Common myeloid progenitor, CD34-positive (primary cell): ENCODE results near the gene HSPE1. TPM values are rescaled to one million over a fixed set of nuclear protein-coding genes. Genes with fewer than 3 reads are reported as not detected.
A peak's percentile ranks its signal among the peaks of the same experiment; 100 is the strongest.
"Not testable (repeated sequence)": the region's sequence is repeated elsewhere in the genome, so short reads cannot be mapped to it uniquely, and the experiment has no call there.

Experiments
- CTCF ChIA-PET: fragments of 350-600 bp; sonication (Branson Sonifier 250); formaldehyde crosslinking; loops from one replicate; lab custom pipeline; 2021; ENCODE audit warnings: antibody characterized with exemption; lab: Charles Lee
- POLR2A ChIA-PET: fragments of 350-600 bp; sonication (Branson Sonifier 250); formaldehyde crosslinking; loops from one replicate; lab custom pipeline; 2021; ENCODE audit warnings: antibody characterized with exemption; lab: Charles Lee
- DNase-seq, 3 donors: peaks; one replicate each; pipeline versions ENCODE4 v3.0.0 to v3.0.0-alpha.2; 2013
- H3K27ac ChIP-seq, 2 experiments: 1 replicate in 1 of 2; 2 replicates in 1 of 2; pipeline ENCODE4 v1.7.0; 2013; ENCODE audit warnings: inconsistent platforms in 2 of 2, low read length in 2 of 2, mild to moderate bottlenecking in 2 of 2, low read depth in 1 of 2, moderate library complexity in 1 of 2; ENCODE audit not compliant: severe bottlenecking in 2 of 2, insufficient read depth in 1 of 2, poor library complexity in 1 of 2
- H3K27me3 ChIP-seq, 5 experiments: replicated peaks in 2 of 5; 1 replicate in 3 of 5; 2 replicates in 2 of 5; pipeline versions ENCODE4 v1.6.1 to v1.7.0; 2013; ENCODE audit warnings: low read length in 4 of 5, mild to moderate bottlenecking in 2 of 5, moderate library complexity in 2 of 5, inconsistent platforms in 1 of 5; ENCODE audit not compliant: insufficient read depth in 5 of 5, control insufficient read depth in 4 of 5
- H3K36me3 ChIP-seq, 4 experiments: 1 replicate in 2 of 4; 2 replicates in 2 of 4; pipeline versions ENCODE4 v1.6.1 to v1.7.0; 2013; ENCODE audit warnings: low read length in 3 of 4, control low read depth in 1 of 4, mild to moderate bottlenecking in 1 of 4; ENCODE audit not compliant: control insufficient read depth in 4 of 4, insufficient read depth in 4 of 4
- H3K4me1 ChIP-seq, 4 experiments: 1 replicate in 3 of 4; 2 replicates in 1 of 4; pipeline versions ENCODE4 v1.6.1 to v1.7.1; 2013; ENCODE audit warnings: low read length in 3 of 4, mild to moderate bottlenecking in 3 of 4, control low read depth in 1 of 4, inconsistent platforms in 1 of 4, moderate library complexity in 1 of 4; ENCODE audit not compliant: control insufficient read depth in 4 of 4, insufficient read depth in 4 of 4; ENCODE audit errors: control extremely low read depth in 1 of 4
- H3K4me3 ChIP-seq, 7 experiments: 1 replicate in 4 of 7; 2 replicates in 3 of 7; pipeline versions ENCODE4 v1.5.1 to v1.7.0; 2013; ENCODE audit warnings: mild to moderate bottlenecking in 7 of 7, low read length in 6 of 7, moderate library complexity in 6 of 7, inconsistent platforms in 2 of 7, low read depth in 2 of 7, control low read depth in 1 of 7; ENCODE audit not compliant: insufficient read depth in 4 of 7, control insufficient read depth in 1 of 7; ENCODE audit errors: extremely low read depth in 1 of 7
- H3K9me3 ChIP-seq, 5 experiments: 1 replicate in 4 of 5; 2 replicates in 1 of 5; pipeline versions ENCODE4 v1.6.1 to v1.7.1; 2013; ENCODE audit warnings: low read length in 4 of 5, mild to moderate bottlenecking in 2 of 5, inconsistent platforms in 1 of 5, low read depth in 1 of 5, moderate library complexity in 1 of 5; ENCODE audit not compliant: control insufficient read depth in 4 of 5, insufficient read depth in 2 of 5; ENCODE audit errors: control extremely low read depth in 1 of 5
- WGBS: methylation state at CpG from one replicate; pipeline ENCODE4 v1.1.5; 2013; ENCODE audit not compliant: insufficient coverage; 5-methylcytosine and 5-hydroxymethylcytosine counted together
- polyA plus RNA-seq: library from polyadenylated mRNA; unstranded; fragments of 120-200 nt; gene quantifications from one replicate; pipeline ENCODE4 v1.2.1, GENCODE V29; 2013

The HSPE1 gene
- polyA plus RNA-seq = 94.9 TPM

DNA sequence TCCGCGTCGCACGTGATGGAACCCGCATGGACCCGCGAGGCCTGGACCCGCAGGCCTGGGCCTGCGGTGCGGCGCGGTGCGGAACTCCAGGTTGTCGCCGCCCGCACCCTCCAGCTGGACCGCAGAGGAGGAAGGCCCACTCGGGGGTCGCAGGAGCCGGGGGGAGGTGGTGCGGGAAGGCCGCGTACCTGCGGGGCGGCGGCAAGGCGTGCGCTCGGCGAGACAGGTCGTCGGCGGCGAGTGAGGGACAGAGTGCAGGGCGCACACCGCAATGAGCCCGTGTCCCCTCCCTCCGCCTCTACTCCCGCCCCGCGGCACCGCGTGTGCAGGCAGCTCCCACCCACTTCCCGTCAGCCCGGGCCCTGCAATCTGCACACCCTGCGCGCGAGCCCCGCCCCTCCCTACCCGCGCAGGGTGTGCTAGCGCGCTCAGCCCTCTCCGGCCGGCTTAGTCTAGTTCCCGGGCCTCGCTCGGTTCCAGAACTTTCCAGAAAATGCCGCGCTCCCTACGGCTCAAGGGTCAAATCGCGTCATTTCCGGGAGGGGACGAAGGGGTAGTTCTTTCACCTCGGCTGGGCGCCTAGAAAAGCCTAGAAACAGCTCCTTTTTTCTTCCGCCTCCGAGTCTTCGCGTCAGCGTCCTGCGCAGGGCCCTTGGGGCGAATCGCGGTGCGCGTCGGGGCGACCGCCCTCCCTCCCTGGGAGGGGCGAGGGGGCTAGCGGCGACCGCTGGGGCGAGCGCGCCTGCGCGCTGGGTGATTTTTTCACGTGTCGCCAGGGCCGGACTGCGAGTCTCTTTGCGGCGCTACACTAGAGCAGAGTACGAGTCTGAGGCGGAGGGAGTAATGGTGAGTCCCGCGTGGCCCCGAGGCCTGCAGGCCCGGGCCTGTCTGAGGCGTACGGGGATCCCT lies at the start of gene HSPE1, which contains the start of gene HSPD1:
Gene HSPE1 (plus strand): TSS at position 786 of the 909 bp plus-strand sequence. CDS start 58 bp downstream, at position 844.
Gene HSPD1 (minus strand): TSS at position 247 of the 909 bp plus-strand sequence. CDS start 992 bp downstream, outside the sequence.
- POLR2A ChIA-PET = interaction anchor here (0.6 to 3.9 kb wide), 5 partner anchors 9 to 66 kb away, joined by 3 to 34 read pairs (median 5); partner anchors contain the start of genes MOB4 and SF3B1
- H3K4me1 ChIP-seq = peaks cover 15 to 48% (median 31%) of the 10 kb centered on the region in 4 experiments
- DNase-seq = peak; percentile 100

DNA sequence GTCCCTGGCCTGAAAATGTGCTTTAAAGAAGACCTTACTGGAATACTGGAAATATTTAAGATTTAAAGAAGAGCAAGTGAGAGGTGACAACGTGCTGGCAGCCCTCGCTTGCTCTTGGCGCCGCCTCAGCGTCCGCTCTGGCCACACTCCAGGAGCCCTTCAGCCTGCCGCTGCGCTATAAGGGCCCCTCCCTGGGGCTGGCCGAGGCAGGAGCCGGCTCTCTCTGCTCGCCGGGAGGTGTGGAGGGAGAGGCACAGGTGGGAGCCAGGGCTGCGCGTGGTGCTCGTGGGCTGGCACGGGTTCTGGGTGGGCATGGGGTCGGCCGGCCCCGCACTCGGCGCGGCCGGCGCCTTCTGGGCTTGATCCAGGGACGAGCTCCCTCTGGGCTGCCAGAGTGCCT lies 49.7 kb upstream of the HSPE1 start:
- no peak for DNase-seq
- Histone ChIP-seq H3K4me1 (peaks cover 10 to 21% (median 16%) of the 10 kb centered on the region in 4 experiments), H3K4me3 (no peak overlapping the region), H3K27me3 (no peaks in the 10 kb centered on the region), H3K9me3 (no peaks in the 10 kb centered on the region), H3K27ac (no peak overlapping the region), H3K36me3 (no peaks in the 10 kb centered on the region)
- ChIA-PET POLR2A (interaction anchor here (4.2 kb wide), 1 partner anchor 15 kb away, joined by 48 read pairs; the partner anchor contains the start of gene SF3B1), CTCF (interaction anchor here (0.9 to 2.3 kb wide), 4 partner anchors 9 to 16 kb away, joined by 4 to 6 read pairs (median 5); partner anchors contain the start of gene SF3B1)
- 95% methylated on average over 18 of the region's 25 CpGs for WGBS

More for the DNA sequence above, at the start of gene HSPE1, which contains the start of gene HSPD1:
- Histone ChIP-seq H3K4me3 (peak within 1 kb of the TSS; percentile 56 to 97 (median 90)), H3K27ac (peak within 1 kb of the TSS; percentile 75 to 93), H3K27me3 (no peaks in the 10 kb centered on the region), H3K36me3 (peaks cover 23 to 61% (median 32%) of the 10 kb centered on the region in 4 experiments), H3K9me3 (no peaks in the 10 kb centered on the region)
- CTCF ChIA-PET = interaction anchor here (1.7 kb wide), 1 partner anchor 13 kb away, joined by 5 read pairs; no protein-coding TSS in a partner anchor
- under 1% methylated on average over 84 of the region's 104 CpGs for WGBS

DNA sequence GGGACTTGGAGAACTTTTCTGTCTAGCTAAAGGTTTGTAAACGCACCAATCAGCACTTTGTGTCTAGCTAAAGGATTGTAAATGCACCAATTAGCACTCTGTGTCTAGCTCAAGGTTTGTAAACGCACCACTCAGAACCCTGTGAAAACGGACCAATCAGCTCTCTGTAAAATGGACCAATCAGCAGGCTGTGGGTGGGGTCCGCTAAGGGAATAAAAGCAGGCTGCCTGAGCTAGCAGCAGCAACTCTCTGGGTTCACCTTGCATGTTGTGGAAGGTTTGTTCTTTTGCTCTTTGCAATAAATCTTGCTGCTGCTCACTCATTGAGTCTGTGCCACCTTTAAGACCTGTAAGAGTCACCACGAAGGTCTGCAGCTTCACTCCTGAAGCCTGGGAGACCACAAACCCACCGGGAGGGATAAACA lies 49.2 kb upstream of the HSPE1 start:
- ChIA-PET POLR2A (interaction anchor here (0.6 to 4.2 kb wide), 2 partner anchors 15 to 29 kb away, joined by 3 to 48 read pairs; partner anchors contain the start of gene SF3B1), CTCF (interaction anchor here (0.9 to 2.3 kb wide), 4 partner anchors 10 to 16 kb away, joined by 4 to 6 read pairs (median 5); partner anchors contain the start of gene SF3B1)
- H3K27ac ChIP-seq, H3K9me3 ChIP-seq, H3K36me3 ChIP-seq, H3K4me3 ChIP-seq, H3K27me3 ChIP-seq: not testable (repeated sequence)
- peaks cover 10 to 21% (median 15%) of the 10 kb centered on the region in 4 experiments for H3K4me1 ChIP-seq
- DNase-seq = peak in 1 of 3 donors; percentile 35
- WGBS = 88% methylated on average over 6 of the region's 6 CpGs

- Histone ChIP-seq H3K4me3 (peak overlapping the region; percentile 85 to 100 (median 96)), H3K27ac (peak overlapping the region; percentile 81 to 99), H3K36me3 (no peaks in the 10 kb centered on the region), H3K4me1 (peaks cover 10 to 21% (median 15%) of the 10 kb centered on the region in 4 experiments), H3K9me3 (no peaks in the 10 kb centered on the region), H3K27me3 (no peaks in the 10 kb centered on the region)
- 4% methylated on average over 11 of the region's 11 CpGs for WGBS
- ChIA-PET CTCF (interaction anchor here (0.8 to 2.3 kb wide), 4 partner anchors 12 to 88 kb away, joined by 3 to 6 read pairs (median 4); no protein-coding TSS in a partner anchor), POLR2A (interaction anchor here (0.6 to 4.2 kb wide), 2 partner anchors 10 to 17 kb away, joined by 3 to 48 read pairs; partner anchors contain the start of gene SF3B1)
- DNase-seq = no peak
These were observed 47.4 kb upstream of the HSPE1 start for GRCh38 chr2:197452754-197453122.

- H3K27ac ChIP-seq = peak within 1 kb of the TSS; percentile 99
- no peaks in the 10 kb centered on the region for H3K9me3 ChIP-seq
- POLR2A ChIA-PET = interaction anchor here (4.2 kb wide), 1 partner anchor 18 kb away, joined by 48 read pairs; the partner anchor contains the start of gene SF3B1
- no peaks in the 10 kb centered on the region for H3K36me3 ChIP-seq
- under 1% methylated on average over 69 of the region's 70 CpGs for WGBS
- H3K27me3 ChIP-seq = no peaks in the 10 kb centered on the region
- peaks cover 10 to 21% (median 15%) of the 10 kb centered on the region in 4 experiments for H3K4me1 ChIP-seq
- peak; percentile 100 for DNase-seq
- CTCF ChIA-PET = interaction anchor here (0.7 to 1.5 kb wide), 4 partner anchors 20 to 87 kb away, joined by 3 to 5 read pairs (median 4); no protein-coding TSS in a partner anchor
- peak within 1 kb of the TSS; percentile 85 to 100 (median 96) for H3K4me3 ChIP-seq
These were observed 46.9 kb upstream of the HSPE1 start, which contains the start of gene COQ10B for GRCh38 chr2:197453123-197453913. TSS of gene COQ10B (plus strand) at chr2:197453552. CDS start at chr2:197453561, 9 bp downstream.

- Histone ChIP-seq H3K36me3 (no peaks in the 10 kb centered on the region), H3K27me3 (no peaks in the 10 kb centered on the region), H3K4me3 (peak overlapping the region; percentile 85 to 100 (median 96)), H3K27ac (peak overlapping the region; percentile 99), H3K4me1 (peaks cover 10 to 21% (median 15%) of the 10 kb centered on the region in 4 experiments), H3K9me3 (no peaks in the 10 kb centered on the region)
- DNase-seq = no peak
- POLR2A ChIA-PET = interaction anchor here (4.2 kb wide), 1 partner anchor 18 kb away, joined by 48 read pairs; the partner anchor contains the start of gene SF3B1
- WGBS = 0% methylated on average over 4 of the region's 11 CpGs
- CTCF ChIA-PET = interaction anchor here (1.5 kb wide), 1 partner anchor 87 kb away, joined by 3 read pairs; no protein-coding TSS in a partner anchor
These were observed 46.2 kb upstream of the HSPE1 start for GRCh38 chr2:197453914-197454398.
